ENCODE data around the gene NR6A1. TPM values are rescaled to one million over a fixed set of nuclear protein-coding genes. Genes with fewer than 3 reads are reported as not detected.

NR6A1 gene
- total RNA-seq, 2 experiments from 2014 or later = 17.5 to 23.0 TPM

DNA sequence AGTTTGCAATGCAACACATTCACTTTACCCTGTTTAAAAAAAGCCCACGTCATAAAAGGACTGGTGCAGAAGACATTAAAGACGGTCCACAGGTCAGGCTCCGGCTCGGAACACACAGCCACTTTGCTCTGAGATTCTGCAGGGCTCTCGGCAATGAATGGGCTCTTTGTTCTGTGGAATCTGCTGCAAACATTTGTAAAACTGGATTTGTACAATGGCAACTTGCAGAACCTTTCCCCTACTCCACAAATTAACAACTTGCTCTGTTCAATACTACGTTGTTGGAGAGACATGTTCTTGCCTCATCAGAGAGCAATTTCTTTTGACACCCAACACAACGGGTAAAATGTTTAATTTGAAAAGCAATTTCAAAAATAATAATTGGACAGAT lies 250.9 kb downstream of the NR6A1 start:
- BruUV-seq (replicated peaks) = no TSS peak
- Histone ChIP-seq H3K4me3 (ENCODE audit: low read depth, low read length, poor library complexity, severe bottlenecking) (no peak overlapping the region), H4K20me1 (ENCODE audit: insufficient read depth, low read length) (no peaks in the 10 kb centered on the region), H3K9me2 (ENCODE audit: insufficient read depth, low read length) (no peaks in the 10 kb centered on the region), H3K4me1 (ENCODE audit: insufficient read depth, low read length, poor library complexity, severe bottlenecking) (no peaks in the 10 kb centered on the region), H3K27ac (ENCODE audit: low read depth, low read length, poor library complexity, severe bottlenecking) (no peak overlapping the region), H3K9me3 (ENCODE audit: low read length) (no peaks in the 10 kb centered on the region), H3K4me2 (ENCODE audit: low read length) (no peak overlapping the region), H2AFZ (ENCODE audit: low read length) (no peak overlapping the region), H3K36me3 (ENCODE audit: insufficient read depth, low read length) (peaks cover 16% of the 10 kb centered on the region), H3K79me2 (ENCODE audit: insufficient read depth, low read depth, low read length) (no peaks in the 10 kb centered on the region)
- POLR2A ChIA-PET = no interaction called here
- intact Hi-C loops (cut with micrococcal nuclease; ENCODE audit: unreplicated experiment) = no loop called here
- TF ChIP-seq, protein P1, sequence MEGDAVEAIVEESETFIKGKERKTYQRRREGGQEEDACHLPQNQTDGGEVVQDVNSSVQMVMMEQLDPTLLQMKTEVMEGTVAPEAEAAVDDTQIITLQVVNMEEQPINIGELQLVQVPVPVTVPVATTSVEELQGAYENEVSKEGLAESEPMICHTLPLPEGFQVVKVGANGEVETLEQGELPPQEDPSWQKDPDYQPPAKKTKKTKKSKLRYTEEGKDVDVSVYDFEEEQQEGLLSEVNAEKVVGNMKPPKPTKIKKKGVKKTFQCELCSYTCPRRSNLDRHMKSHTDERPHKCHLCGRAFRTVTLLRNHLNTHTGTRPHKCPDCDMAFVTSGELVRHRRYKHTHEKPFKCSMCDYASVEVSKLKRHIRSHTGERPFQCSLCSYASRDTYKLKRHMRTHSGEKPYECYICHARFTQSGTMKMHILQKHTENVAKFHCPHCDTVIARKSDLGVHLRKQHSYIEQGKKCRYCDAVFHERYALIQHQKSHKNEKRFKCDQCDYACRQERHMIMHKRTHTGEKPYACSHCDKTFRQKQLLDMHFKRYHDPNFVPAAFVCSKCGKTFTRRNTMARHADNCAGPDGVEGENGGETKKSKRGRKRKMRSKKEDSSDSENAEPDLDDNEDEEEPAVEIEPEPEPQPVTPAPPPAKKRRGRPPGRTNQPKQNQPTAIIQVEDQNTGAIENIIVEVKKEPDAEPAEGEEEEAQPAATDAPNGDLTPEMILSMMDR (conservative IDR thresholded peaks at IDR 0.05; ENCODE audit: low read length) = no peak
- no peak for TF ChIP-seq EZH2phosphoT487 (IDR thresholded peaks at IDR 0.05; ENCODE audit: borderline replicate concordance, low read depth, low read length)
- DNase-seq (ENCODE audit: low spot score) = no peak
- CTCF ChIA-PET (ENCODE audit: unreplicated experiment) = no interaction called here

DNA sequence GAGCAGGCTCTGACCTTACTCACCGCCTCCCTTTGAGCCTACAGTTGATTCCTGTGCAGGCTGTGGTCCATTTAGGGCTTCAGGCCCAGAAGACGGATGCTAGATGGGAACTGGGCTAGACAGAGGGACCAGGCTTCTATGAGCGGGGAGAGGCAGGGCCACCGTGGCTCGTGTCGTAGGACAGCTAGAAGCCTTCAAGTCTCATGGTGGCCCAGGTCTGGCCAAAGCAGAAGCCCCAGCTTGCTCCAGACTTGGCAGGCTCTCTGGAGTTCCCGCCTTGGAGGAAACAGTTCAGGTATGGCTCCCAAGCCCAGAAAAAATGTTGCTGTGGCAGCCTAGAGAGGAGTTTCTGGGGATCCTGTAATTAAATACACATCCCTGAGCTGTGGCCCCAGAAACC lies 253.0 kb downstream of the NR6A1 start:
- POLR2A ChIA-PET = no interaction called here
- Histone ChIP-seq H2AFZ (ENCODE audit: low read length) (no peak overlapping the region), H3K27ac (ENCODE audit: low read depth, low read length, poor library complexity, severe bottlenecking) (no peak overlapping the region), H4K20me1 (ENCODE audit: insufficient read depth, low read length) (no peaks in the 10 kb centered on the region), H3K9me3 (ENCODE audit: low read length) (no peaks in the 10 kb centered on the region), H3K79me2 (ENCODE audit: insufficient read depth, low read depth, low read length) (no peaks in the 10 kb centered on the region), H3K4me1 (ENCODE audit: insufficient read depth, low read length, poor library complexity, severe bottlenecking) (peaks cover 6% of the 10 kb centered on the region), H3K4me2 (ENCODE audit: low read length) (no peak overlapping the region), H3K9me2 (ENCODE audit: insufficient read depth, low read length) (no peaks in the 10 kb centered on the region), H3K4me3 (ENCODE audit: low read depth, low read length, poor library complexity, severe bottlenecking) (no peak overlapping the region), H3K36me3 (ENCODE audit: insufficient read depth, low read length) (peaks cover 11% of the 10 kb centered on the region)
- CTCF ChIA-PET (ENCODE audit: unreplicated experiment) = no interaction called here
- BruUV-seq (replicated peaks) = no TSS peak
- no peak for DNase-seq (ENCODE audit: low spot score)
- TF ChIP-seq, protein P1 (conservative IDR thresholded peaks at IDR 0.05; ENCODE audit: low read length) = no peak
- TF ChIP-seq EZH2phosphoT487 (IDR thresholded peaks at IDR 0.05; ENCODE audit: borderline replicate concordance, low read depth, low read length) = no peak
- intact Hi-C loops (cut with micrococcal nuclease; ENCODE audit: unreplicated experiment) = no loop called here

DNA sequence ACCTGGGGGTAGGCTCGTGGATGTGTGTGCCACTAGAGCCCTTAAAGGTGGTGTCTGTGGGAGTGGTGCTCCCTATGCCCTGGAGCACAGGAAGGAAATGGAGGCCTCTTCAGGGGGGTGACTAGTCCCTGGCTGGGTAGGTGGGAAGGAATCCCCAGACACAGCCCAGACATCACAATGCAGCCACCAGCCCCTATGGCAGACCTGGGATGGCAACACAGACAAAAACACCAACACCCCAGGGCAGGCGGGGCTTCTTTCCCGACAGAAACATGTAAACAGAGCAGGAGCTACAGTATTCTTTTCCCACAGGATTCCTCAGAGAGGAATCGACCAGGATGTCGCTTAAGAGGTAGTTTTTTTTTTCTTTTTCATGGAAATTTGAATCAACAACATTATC lies 253.5 kb downstream of the NR6A1 start:
- no peak overlapping the region for H2AFZ ChIP-seq (ENCODE audit: low read length)
- TF ChIP-seq EZH2phosphoT487 (IDR thresholded peaks at IDR 0.05; ENCODE audit: borderline replicate concordance, low read depth, low read length) = no peak
- TF ChIP-seq, protein P1 (conservative IDR thresholded peaks at IDR 0.05; ENCODE audit: low read length) = no peak
- intact Hi-C loops (cut with micrococcal nuclease; ENCODE audit: unreplicated experiment) = no loop called here

More for the DNA sequence above, 253.5 kb downstream of the NR6A1 start:
- DNase-seq (ENCODE audit: low spot score) = no peak
- Histone ChIP-seq H3K4me2 (ENCODE audit: low read length) (no peak overlapping the region), H3K4me3 (ENCODE audit: low read depth, low read length, poor library complexity, severe bottlenecking) (no peak overlapping the region), H3K4me1 (ENCODE audit: insufficient read depth, low read length, poor library complexity, severe bottlenecking) (peaks cover 6% of the 10 kb centered on the region), H3K9me2 (ENCODE audit: insufficient read depth, low read length) (no peaks in the 10 kb centered on the region), H3K27ac (ENCODE audit: low read depth, low read length, poor library complexity, severe bottlenecking) (no peak overlapping the region), H3K79me2 (ENCODE audit: insufficient read depth, low read depth, low read length) (no peaks in the 10 kb centered on the region), H3K36me3 (ENCODE audit: insufficient read depth, low read length) (peaks cover 11% of the 10 kb centered on the region), H4K20me1 (ENCODE audit: insufficient read depth, low read length) (no peaks in the 10 kb centered on the region), H3K9me3 (ENCODE audit: low read length) (no peaks in the 10 kb centered on the region)
- CTCF ChIA-PET (ENCODE audit: unreplicated experiment) = no interaction called here
- no TSS peak for BruUV-seq (replicated peaks)
- POLR2A ChIA-PET = interaction anchor here (0.8 kb wide), 1 partner anchor 127 kb away, joined by 3 read pairs; no protein-coding TSS in a partner anchor
